ENCODE data around the gene HLCS. TPM values are rescaled to one million over a fixed set of nuclear protein-coding genes. Genes with fewer than 3 reads are reported as not detected.

Gene HLCS
- total RNA-seq, 1 experiment from 2014 or later, result 11.9 TPM

GRCh38 chr21:36883532-36884486, 82.7 kb downstream of the HLCS start:
- DNase-seq (ENCODE audit: low read depth), result peak; percentile 93

- no peak for DNase-seq (ENCODE audit: low read depth)
Measured at GRCh38 chr21:36882776-36883175, 83.7 kb downstream of the HLCS start.

- peak; percentile 89 for DNase-seq (ENCODE audit: low read depth)
Measured at GRCh38 chr21:36881228-36881627, 85.2 kb downstream of the HLCS start.

GRCh38 chr21:36879827-36880226, 86.6 kb downstream of the HLCS start:
- no peak for DNase-seq (ENCODE audit: low read depth)

GRCh38 chr21:36877741-36878140, 88.7 kb downstream of the HLCS start:
- DNase-seq (ENCODE audit: low read depth), result no peak

- DNase-seq (ENCODE audit: low read depth), result no peak
Measured at GRCh38 chr21:36874665-36875064, 91.8 kb downstream of the HLCS start.

GRCh38 chr21:36873513-36873912, 93.0 kb downstream of the HLCS start:
- DNase-seq (ENCODE audit: low read depth), result peak; percentile 16

- DNase-seq (ENCODE audit: low read depth), result no peak
Measured at GRCh38 chr21:36867291-36867905, 99.1 kb downstream of the HLCS start.

GRCh38 chr21:36866419-36866818, 100.0 kb downstream of the HLCS start:
- no peak for DNase-seq (ENCODE audit: low read depth)

- DNase-seq (ENCODE audit: low read depth), result no peak
Measured at GRCh38 chr21:36864974-36865373, 101.5 kb downstream of the HLCS start.

- no peak for DNase-seq (ENCODE audit: low read depth)
Measured at GRCh38 chr21:36863260-36863659, 103.2 kb downstream of the HLCS start.

GRCh38 chr21:36861595-36862323, 104.7 kb downstream of the HLCS start:
- DNase-seq (ENCODE audit: low read depth), result no peak

- DNase-seq (ENCODE audit: low read depth), result peak; percentile 52
Measured at GRCh38 chr21:36860736-36861594, 105.5 kb downstream of the HLCS start.

GRCh38 chr21:36859744-36860501, 106.5 kb downstream of the HLCS start:
- DNase-seq (ENCODE audit: low read depth), result peak; percentile 57

- no peak for DNase-seq (ENCODE audit: low read depth)
Measured at GRCh38 chr21:36858320-36858957, 108.0 kb downstream of the HLCS start.

- DNase-seq (ENCODE audit: low read depth), result no peak
Measured at GRCh38 chr21:36856643-36857042, 109.8 kb downstream of the HLCS start.

GRCh38 chr21:36854391-36854790, 112.1 kb downstream of the HLCS start:
- no peak for DNase-seq (ENCODE audit: low read depth)

GRCh38 chr21:36852864-36853263, 113.6 kb downstream of the HLCS start:
- DNase-seq (ENCODE audit: low read depth), result no peak

GRCh38 chr21:36852293-36852692, 114.2 kb downstream of the HLCS start:
- no peak for DNase-seq (ENCODE audit: low read depth)

- no peak for DNase-seq (ENCODE audit: low read depth)
Measured at GRCh38 chr21:36851121-36851520, 115.3 kb downstream of the HLCS start.
